Stimulated activated CD4-positive, alpha-beta T cell treated with anti-CD3 and anti-CD28 coated beads, Interleukin-15, amount 100 ng/mL, for 24 hours (primary cell): ENCODE results near the gene CAPN5.

Experiments used
- DNase-seq: peaks from one replicate; pipeline ENCODE4 v3.0.0-alpha.2; 2020

CAPN5 gene

DNA sequence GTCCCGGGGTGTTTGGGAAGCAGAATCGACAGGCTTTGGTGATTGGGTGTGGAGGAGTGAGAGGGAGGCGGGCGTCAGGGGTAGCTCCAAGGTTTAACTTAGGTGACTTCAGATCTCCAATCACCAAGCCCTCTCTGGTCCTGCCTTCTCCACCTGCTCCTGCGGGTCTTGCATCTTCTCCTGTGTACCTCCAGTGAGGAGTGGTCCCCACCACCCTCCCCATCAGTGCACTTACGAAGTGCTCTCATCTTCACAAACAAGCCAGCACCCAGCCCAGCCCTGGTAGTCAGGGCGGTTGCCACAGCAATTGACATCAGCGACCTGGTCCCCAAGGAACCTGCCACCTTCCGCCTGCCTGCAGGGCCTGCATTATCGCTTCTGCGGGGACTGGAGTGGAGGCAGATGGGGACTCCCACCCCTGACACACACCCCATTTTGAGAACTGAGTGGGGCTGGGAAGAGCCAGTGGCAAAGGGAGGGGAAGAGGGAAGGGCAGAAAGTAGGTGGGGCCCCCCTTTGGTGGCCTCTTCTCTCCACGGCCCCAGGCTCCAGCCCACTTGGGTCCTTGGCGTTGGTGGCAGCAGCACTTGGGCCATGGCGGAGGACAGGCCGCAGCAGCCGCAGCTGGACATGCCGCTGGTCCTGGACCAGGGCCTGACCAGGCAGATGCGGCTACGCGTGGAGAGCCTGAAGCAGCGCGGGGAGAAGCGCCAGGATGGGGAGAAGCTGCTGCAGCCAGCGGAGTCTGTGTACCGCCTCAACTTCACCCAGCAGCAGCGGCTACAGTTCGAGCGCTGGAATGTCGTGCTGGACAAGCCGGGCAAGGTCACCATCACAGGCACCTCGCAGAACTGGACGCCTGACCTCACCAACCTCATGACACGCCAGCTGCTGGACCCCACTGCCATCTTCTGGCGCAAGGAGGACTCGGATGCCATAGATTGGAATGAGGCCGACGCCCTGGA, 35.8 kb downstream of the CAPN5 start, which contains the start of gene OMP:
Gene OMP (plus strand): TSS at position 595 of the 965 bp plus-strand sequence. CDS start 0 bp downstream, at position 595.
- DNase-seq, result no peak

DNA sequence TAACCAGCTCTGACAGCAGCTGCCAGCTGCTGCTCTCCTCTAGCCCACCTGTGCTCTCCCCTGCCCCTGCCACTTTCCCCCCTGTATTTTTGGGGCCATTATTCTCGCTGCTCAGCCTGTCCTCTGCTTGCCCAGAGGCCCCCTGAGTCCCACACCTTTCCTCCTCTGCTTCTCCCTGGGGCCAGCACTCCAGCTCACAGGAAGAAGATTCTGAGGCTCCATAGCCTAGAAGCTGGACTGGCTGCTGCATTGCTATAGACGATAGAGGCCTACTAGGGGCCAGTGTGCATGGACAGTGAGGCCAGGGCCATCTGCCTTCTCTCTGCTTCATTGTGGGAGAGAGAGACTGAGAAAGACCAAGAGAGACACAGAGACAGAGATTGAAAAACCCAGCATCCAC, 36.5 kb downstream of the CAPN5 start:
- DNase-seq, result no peak

DNA sequence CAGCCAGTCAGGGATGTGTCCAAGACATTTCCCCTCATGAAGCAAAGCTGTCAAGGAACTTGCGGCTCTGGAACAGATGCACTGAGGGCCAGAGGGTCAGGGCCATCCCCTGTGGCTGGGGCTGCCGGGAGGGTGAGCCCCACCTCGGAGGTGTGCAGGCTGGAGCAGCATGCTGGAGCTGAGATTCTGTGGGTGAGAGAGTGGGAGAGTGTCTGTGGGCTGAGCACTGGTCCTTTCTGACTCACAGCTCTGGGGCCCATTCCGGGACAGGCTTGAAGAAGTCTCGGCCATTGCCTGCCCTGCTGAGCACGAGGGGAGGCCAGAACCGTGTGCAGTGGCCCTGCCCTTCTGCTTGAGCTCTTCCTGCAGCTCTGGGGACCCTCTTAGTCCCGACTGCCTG, 38.0 kb downstream of the CAPN5 start:
- no peak for DNase-seq

GRCh38 chr11:77106321-77106720, 39.5 kb downstream of the CAPN5 start:
- no peak for DNase-seq

GRCh38 chr11:77106759-77107158, 40.0 kb downstream of the CAPN5 start:
- no peak for DNase-seq

- DNase-seq, result no peak
Observed at GRCh38 chr11:77107950-77108349, 41.2 kb downstream of the CAPN5 start.

- DNase-seq, result no peak
Observed at GRCh38 chr11:77108436-77108835, 41.7 kb downstream of the CAPN5 start.

GRCh38 chr11:77109236-77110019, 42.7 kb downstream of the CAPN5 start:
- DNase-seq, result no peak

DNA sequence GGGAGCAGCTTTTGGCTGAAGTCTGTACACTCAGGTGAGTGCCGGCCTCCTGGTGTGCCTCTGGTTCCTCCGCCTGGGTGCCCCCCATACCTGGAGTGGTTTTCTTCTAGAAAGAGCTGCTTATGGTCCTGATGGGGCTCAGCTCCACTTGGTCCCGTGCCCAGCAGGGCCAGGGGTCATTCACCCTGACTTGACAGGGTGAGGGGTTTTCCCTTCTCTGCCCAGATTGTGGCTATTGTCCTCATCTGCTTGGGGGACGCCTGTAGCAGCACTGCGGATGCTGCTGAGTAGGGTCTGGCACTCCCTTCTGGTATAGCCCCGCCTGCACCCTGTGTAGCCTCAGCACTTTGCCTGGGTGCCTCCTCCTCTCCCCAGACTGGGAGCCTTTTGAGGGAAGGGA, 44.1 kb downstream of the CAPN5 start:
- DNase-seq, result no peak

DNA sequence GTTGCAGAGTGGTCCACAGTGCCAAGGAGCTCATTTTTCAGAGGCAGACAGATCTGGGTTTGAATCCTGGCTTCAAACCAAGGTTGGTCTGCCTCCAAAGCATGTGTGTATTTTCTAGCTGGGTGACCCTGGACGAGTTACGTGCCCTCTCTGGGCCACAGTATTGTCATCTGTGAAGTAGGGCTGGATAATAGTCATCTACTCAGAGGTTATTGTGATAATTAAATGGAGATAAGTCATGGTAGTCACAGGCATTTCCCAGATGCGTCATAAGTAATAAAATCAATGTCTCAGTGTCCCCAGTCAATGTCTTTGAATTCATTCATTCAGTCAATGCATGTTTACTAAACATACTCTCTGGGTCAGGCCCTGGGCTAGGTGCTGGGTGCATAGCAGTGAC, 44.5 kb downstream of the CAPN5 start:
- DNase-seq, result no peak

- no peak for DNase-seq
Observed at GRCh38 chr11:77111946-77112345, 45.2 kb downstream of the CAPN5 start.

GRCh38 chr11:77112641-77113381, 46.0 kb downstream of the CAPN5 start:
- DNase-seq, result no peak

GRCh38 chr11:77113382-77114088, 46.8 kb downstream of the CAPN5 start:
- peak; percentile 42 for DNase-seq

- DNase-seq, result no peak
Observed at GRCh38 chr11:77114089-77114463, 47.3 kb downstream of the CAPN5 start.

DNA sequence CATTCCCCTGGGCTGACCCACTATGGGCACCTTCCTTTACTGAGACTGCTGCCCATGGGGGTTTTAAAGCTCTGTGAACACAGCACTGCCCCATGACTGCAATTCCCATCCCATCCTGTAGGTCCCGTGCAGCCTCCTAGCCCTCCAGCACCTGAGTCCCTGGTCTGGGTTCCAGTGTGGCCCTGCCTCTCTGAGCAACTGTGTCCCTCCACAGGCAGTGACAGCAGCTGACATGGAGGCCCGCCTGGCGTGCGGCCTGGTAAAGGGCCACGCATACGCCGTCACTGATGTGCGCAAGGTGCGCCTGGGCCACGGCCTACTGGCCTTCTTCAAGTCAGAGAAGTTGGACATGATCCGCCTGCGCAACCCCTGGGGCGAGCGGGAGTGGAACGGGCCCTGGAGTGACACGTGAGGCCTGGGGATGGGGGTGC, 48.4 kb downstream of the CAPN5 start:
- no peak for DNase-seq

DNA sequence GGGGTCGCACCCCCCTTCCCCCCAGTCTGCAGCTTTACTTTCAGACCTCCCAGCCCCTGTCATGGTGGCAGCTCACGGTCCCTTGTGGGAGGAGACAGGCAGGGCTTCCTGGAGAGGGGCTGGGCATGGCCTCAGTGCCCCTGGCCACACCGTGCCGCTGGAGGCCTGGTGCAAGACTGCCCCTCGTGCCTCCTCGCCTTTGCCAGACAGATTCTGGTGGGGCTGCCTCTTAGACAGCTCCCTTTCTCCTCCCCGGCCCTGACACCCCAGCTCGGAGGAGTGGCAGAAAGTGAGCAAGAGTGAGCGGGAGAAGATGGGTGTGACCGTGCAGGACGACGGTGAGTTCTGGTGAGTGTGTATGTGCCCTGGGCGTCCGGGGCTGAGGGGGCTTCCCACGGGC, 49.2 kb downstream of the CAPN5 start:
- DNase-seq, result no peak

DNA sequence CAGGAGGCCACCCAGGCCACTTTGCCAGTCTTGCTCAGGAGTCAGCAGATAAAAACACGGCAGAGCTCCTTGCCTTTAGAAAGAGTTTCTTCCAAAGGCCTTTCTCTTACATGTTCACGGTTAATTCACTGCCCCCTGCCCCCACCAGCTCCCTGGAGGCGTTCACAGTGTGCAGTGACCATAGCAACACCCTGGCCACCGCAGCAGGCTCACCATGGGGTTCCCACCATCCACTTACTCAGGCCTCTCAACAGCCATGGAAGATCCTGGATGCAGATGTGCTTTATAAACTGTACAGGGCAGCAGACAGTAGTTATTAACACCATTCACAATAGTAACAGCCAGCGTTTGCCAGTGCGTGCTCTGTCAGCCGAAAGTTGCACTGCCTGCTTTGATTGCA, 50.7 kb downstream of the CAPN5 start:
- DNase-seq, result no peak

GRCh38 chr11:77118086-77118485, 51.3 kb downstream of the CAPN5 start:
- DNase-seq, result no peak

GRCh38 chr11:77118971-77119370, 52.2 kb downstream of the CAPN5 start:
- DNase-seq, result no peak

- no peak for DNase-seq
Observed at GRCh38 chr11:77119531-77119936, 52.8 kb downstream of the CAPN5 start.

DNA sequence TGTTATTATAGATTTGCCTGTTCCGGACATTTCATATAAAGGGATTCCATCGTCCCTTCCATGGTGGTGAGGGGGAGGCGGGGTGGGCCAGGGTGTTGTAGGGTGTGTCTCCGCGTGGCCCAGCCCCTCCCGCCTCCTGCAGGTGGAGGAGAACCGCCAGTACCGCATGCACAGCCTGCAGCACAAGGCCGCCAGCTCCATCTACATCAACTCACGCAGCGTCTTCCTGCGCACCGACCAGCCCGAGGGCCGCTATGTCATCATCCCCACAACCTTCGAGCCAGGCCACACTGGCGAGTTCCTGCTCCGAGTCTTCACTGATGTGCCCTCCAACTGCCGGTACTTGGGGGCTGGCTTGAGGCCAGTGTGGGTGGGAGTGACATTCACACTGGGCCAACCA, 53.8 kb downstream of the CAPN5 start:
- no peak for DNase-seq

DNA sequence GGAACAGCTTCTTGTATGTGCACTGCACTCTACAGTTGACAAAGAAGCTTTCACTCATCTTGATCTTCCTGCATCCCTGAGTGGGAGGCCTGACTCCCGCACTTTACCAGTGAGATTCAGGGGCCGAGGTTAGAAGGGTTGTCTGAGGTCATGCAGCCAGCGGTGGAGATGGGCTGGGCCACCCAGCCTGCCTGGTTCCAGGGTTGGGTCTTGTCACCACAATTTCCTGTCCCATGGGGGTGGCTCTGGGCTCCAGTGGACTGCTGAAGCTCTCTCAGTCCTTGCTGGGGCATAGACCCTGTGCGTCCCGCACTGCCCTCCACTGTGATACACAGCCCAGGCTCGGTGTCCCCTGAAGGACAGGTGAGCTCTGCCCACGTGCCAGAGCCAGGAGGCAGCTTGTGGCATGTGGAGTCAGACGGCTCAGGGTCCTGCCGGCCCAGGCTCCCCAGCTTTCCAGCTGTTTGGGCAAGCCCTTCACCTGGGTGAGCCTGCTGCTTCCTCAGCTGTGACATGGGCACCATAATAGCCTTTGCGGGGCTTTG, 54.4 kb downstream of the CAPN5 start:
- no peak for DNase-seq
